Activated CD4-positive, alpha-beta T cell treated with anti-CD3 and anti-CD28 coated beads for 1 hour (primary cell): ENCODE data around the gene MYO7B.

Experiments
- DNase-seq: peaks from one replicate; pipeline ENCODE4 v3.0.0-alpha.2; 2020

Gene MYO7B

DNA sequence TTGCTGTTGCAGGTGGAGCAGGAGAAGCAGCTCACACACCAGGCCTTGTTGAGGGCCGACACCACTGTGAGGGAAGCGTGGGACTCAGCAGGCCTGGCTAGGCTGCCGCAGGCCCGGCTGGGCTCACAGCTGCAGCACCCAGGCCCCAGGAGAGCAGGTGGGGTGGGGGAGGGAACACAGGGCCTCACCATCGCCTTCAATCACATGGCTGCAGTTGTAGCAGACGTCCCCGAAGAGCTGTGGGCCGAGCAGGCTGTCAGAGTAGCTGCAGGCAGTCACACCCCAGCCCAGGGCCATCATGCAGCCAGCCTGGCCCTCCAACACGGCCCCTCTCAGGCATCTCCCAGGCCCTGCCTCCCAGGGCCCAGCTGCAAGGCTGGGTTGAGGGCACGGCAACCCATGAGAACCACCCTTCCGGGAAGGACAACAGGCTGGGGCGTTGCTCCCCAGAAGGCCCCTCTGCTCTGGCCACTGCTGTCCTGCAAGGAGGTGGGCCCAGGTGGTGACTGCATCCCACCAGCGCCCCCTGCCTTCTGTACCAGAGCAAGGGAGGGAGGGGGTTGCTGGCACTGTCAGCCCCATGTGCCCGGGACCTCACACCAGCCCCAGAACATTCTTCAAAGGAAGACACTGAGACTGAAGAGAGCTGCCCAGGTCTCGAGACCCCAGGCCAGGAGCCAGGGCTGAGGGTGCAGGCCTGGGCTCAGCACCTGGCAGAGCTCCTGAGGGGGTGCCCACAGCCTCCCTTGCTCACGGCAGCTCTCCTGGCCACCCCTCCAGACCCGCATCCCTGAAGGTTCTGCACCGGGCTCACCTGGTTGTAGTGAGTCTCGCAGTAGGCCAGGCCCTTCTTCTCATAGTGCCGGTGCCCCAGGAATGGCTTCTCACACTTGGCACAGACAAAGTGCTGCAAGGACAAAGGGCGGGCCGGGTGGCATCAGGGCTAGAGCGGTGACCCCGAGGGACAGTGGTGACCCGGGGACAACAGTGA is 104.9 kb downstream of the MYO7B start:
- DNase-seq, result no peak

DNA sequence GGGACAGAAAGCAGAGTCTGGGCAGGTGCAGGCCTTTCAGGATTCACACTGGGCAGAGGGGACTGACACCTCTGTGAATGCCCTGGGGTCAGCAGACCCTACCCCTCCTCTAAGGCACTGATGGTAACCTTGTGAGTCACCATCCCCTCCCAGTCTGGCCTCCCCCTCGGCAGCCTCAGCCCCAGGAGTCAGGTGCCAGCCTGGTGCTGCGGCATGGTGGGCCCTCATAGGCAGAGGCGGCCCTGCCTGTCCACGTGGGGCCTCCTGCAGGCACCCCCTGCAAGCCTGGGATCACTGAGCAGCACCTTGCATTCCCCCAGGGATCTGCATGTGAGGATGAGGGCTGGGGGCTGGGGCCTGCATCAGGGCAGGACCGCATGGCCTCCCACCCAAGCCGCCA is 105.7 kb downstream of the MYO7B start:
- DNase-seq, result no peak

DNA sequence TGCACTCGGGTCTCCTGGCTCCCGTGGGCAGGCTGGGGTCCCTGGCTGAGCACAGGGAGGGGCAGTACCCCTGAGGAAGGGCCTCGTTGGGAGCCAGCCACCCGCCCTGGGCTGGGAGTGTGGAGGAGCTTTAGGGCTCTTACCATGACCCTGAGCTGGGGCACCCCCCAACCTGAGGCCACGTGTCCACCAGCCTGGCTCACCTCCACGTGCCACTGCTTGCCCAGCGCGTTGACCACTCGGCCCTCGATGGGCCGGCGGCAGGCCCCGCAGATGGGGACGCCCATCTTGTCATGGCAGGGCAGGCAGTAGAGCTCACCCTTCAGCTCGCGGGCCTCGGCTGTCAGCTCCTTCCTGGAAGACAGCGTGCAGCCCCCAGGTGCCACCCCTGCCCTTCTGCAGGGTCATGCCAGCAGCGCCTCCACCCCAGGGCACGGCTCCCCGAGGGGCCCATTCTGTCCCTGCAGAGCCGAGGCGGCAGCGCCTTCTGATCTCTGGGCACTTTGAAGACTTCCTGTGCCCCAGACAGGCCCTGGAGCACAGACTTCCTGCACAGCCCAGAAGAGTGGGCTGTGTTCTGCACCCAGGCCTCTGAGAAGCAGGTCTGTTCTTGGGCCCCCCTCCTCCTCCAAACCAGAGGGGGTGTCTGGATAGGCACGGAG is 106.5 kb downstream of the MYO7B start:
- DNase-seq, result peak; percentile 34

DNA sequence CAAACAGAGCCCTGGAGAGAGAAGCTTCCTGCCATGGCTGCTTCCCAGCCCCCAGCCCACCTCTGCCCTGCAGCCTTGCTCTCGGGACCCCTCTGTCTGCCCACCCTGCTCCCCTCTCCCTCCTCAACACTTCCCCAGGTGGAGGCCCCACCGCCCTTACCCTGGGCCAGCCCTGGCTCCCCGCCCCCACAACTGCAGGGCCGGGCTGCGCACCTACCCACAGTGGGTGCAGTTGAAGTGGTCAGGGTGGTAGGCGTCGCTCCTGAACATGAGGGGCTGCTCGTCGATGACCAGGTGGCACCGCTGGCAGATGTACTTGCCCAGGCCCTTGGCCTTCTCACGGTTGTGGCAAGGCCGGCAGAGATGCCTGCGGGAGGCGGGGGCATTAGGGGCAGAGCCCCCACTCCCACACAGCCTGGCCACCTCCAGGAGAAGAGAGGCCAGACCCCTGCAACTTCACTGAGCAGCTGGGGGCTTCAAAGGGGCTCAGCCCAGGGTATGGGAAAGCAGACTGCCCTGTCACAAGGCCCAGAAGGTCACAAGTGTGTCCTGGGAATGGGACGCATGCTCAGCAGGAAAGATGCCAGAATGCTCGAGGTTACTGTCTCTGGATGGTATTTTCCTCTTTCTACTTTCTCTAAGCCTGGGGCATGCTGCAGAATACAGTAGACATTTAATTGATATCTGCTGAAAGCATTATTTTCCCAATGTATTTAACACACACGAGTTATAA is 107.4 kb downstream of the MYO7B start:
- DNase-seq, result no peak

DNA sequence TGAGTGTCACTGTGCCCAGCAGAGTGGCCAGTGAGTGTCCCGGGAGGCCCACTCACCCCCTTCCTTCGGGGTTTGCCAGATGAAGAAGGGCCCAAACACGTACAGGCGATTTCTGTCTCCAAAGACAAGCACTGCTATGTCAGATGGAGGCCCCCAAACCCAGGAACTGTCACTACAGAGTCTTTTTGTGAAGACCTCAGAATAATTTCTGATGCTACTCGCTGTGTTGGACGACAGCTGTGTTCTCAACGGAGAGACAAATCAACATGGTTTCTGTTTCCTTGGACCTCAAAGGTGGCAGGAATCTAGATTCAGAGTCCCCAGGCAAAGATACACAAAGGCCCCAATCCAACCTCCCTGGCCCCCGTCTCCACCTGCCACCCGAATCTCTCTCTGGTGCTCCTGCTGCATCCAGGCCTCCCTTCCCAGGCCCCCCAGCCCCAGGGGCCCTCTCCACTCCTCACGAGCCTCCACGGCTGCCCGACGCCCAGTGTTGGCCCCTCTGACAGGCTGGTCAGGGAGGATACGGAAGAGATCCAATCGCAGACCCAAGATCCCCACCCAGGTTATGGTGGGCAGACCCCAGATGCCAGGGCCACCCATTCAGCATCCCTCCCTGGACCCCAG is 108.1 kb downstream of the MYO7B start:
- DNase-seq, result no peak

DNA sequence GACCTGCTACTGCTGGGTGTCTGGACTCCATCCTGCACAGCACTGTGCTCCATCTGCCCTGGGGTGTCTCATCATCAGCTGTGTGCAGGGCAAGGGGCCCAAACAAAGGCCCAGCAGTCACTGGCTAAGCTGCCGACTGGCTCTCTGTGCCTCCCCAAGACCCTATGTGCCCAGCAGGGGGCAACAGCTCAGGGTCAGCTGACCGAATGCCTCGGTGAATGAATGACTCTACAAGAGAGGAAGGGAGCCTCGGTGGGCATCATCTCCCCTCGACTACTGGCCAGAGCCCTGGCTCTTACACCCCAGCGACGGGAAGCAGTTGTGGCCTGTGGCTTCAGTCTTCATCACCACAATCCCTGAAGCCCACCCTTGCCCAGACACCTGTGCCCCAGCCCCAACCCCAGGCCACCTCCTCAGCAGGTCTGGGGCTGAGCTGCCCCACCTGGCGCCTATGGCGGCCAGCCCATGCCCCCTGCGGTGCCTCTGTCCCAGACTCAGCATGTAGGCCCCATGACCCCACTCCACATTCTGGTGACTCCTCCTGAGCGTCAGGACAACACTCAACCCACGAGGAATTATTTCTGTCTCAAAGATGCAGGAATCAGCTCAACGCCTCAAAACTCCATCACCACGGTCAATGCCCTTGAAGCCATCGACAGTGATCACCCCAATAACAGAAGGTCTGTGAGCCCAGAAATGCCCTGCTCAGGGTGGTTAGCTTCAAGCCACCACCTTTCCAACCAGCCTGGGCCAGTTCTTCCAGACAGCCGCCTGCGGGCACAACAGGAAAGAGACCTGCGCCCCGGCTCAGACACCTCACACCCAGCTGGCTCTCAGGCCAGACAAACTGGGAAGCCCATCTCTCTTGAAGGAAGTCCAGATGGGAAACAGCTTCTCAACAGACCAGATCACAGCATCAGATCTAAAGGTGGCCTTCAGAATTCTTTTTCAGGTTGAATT is 108.9 kb downstream of the MYO7B start:
- no peak for DNase-seq

DNA sequence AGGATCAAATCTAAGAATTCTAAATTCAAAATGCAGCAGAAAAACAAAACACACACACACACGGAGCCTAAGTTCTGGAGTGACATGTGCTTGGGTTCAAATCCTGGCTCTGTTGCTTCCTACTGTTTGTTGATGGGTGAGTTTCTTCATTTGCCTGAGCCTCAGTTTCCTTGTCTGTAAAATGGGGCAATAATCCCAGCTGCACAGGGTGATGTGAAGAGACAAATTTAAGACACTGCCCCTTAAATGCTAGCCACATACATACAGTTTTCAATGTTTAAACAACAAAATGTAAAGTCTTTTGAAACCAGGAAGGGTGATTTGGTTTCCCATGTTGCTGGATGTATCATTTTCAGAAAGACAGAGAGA is 109.5 kb downstream of the MYO7B start:
- DNase-seq, result no peak

DNA sequence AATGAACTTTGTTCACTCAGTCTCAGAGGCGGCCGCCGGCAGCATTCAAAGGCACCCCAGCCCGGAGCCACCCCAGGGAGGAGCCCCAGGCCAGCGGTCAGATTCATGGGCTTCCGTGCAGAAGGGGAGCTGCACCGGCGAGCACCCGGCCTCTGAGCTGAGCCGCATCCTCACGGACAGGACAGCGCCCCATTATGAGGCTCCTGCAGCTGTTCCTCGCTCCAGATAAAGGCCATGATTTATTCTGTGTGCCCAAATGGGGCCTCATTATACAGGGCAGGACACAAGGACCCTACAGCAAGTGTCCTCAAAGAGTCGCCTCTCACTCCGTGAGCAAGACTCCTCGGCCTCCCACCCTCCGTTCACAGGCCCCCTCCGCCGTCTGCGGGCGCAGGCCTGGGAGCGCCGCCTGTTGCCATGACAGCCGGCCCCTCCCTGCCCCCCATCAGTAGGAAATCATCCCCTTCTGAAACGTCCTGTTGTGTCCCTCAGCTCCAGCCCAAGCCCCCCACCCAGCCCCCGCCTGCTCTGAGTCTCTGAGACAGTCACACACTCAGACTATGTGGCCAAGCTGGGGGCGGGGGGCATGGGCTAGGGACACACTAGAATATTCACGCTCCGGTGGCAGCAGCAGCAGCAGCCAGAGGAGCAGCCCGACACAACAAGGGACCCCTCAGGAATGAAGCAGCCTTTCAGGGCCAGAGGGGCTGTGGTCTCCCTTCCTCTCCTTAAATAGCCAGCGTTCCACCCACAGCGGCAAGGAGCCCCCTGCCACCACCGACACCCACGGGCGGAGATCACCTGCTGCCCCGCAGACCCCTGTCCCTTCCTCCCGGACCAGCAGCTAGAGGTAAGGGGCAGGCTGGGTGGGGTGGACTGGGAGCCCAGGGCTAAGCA is 110.2 kb downstream of the MYO7B start, which contains the start of gene GPR17:
Gene GPR17, plus strand, starts transcription at position 759 of the 897 bp plus-strand sequence. CDS start 4,583 bp downstream, outside the sequence.
- DNase-seq, result no peak

DNA sequence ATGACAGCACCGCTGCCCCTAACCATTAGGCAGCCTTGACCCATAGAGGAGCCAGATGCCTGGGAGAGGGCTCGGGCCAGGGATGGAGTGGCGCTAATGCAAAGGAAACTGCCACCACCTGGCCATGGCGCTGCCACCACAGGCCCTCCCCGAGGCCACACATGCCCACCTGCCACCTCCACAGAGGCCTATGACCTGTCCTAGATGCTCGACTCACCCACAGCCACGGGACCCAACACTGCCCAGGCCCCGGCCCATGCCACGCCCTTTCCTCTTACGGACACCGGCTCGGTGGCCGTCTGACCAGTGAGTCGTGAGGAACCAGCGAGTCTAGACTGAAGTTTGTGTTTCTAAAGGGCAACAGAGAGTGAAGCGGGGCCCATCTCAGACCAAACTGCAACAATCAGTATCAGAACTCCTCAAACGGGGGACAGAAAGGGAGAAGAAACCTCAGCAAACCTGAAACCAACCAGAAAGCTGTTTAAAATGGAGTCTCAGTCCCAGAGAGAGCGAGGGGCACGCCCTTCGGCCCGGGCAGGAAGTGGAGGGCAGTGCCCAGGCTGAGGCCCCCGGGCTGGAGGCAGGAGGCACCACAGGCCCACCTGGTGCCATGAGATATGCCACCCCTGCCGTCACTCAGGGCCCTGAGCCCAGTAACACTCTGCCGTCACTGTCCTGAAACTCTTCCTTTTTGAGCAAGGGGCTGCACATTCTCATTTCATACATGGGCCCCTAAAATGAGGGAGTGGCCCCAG is 111.2 kb downstream of the MYO7B start:
- no peak for DNase-seq

DNA sequence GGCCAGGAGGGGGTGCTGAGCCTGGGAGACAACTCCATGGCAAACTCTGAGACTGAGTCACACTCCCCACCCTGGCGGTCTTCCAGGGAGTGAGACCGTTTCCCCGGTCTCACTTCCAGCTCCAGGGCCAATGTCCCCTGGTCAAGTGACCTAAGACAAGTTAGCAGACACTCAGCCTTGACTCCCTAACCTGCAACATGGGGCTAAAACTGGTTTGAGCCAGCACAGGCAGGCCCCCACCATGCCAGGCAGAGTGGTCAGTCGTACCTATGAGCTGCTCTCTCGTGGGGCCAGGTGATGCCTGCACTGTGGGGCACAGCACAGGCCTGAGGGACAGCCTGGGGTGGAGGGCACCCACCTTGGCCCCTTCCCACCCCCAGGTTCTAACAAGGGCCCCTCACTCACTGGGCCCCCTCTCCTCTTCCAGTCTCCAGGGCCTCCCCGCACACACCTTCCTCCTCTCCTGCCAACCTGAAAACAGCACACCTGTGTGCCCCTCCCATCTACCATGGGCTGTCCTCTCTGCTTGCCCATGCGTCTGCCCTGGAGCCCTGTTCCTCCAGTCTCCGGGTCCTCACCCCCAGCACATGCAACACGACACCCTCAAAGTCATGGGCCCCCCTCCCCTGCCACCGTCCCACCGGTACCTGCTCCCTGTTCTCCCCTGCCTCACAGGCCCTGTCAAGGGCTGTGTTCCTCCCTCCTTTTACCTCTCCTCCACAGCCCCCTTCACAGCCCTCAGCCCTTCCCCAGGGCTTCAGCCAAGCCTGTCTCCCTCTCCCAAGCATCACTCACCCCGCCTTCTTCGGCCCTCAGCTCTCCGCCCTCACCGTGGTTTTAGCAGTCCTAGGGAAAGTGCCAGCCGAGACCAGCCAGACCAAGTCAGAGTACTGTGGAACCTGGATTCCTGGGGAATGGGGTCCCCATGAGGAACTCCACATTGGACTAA is 112.0 kb downstream of the MYO7B start:
- no peak for DNase-seq

DNA sequence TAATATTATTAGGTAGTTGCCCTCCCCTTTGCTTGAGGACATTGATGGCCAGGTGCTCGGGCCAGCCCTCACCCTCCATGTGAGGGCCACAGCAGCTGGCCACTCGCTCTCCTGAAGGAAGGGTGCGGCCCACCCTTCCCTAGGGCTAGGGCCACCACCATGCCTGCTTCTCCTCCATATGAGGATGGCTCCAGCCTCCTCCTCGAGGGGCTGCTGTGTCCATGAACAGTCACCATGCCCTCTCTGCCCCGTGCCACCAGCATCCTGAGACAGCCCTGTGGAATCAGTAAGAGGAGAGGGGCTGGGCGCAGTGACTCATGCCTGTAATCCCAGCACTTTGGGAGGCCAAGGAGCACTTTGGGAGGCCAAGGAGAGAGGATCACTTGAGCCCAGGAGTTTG is 112.8 kb downstream of the MYO7B start:
- no peak for DNase-seq

DNA sequence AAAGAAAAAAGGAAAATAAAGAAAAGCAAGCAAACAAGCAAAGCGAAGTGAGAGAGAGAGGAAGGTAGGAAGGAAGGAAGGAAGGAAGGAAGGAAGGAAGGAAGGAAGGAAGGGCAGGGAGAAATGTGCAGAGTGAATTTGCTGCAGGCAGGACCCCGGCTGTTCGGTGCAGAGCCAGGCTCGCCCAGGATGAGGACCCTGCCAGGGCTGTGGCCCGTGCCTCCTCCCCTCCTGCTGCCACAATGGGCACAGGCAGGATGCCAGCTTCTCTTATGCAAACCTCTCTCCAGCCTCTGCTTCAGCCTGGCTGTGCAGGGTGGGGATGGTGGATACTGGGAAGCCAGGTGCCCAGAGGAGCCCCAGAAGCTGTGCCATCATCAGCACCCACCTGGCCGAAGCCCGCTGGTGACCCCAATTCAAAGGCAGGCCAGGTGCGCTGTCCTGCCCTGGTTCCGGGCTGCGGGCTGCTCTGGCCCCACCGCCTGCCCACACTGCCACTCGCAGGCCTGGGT is 113.7 kb downstream of the MYO7B start:
- DNase-seq, result no peak

DNA sequence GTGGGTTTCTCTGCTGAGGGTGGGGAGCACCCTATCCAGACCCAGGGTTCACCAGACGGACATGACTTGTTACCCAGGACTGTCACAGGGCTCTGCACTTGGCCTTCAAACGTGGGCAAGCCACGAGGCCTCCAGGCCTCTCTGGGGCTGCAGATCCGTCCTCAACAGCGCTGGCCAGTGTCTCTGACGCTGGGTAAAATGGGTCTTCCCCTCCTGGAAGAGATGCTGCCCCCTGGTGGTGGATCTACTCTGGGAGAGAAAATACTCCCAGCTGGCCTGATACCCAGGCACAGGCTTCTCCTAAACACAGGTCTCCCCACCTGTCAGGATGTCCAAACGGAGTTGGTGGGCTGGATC is 114.2 kb downstream of the MYO7B start:
- DNase-seq, result peak; percentile 73

DNA sequence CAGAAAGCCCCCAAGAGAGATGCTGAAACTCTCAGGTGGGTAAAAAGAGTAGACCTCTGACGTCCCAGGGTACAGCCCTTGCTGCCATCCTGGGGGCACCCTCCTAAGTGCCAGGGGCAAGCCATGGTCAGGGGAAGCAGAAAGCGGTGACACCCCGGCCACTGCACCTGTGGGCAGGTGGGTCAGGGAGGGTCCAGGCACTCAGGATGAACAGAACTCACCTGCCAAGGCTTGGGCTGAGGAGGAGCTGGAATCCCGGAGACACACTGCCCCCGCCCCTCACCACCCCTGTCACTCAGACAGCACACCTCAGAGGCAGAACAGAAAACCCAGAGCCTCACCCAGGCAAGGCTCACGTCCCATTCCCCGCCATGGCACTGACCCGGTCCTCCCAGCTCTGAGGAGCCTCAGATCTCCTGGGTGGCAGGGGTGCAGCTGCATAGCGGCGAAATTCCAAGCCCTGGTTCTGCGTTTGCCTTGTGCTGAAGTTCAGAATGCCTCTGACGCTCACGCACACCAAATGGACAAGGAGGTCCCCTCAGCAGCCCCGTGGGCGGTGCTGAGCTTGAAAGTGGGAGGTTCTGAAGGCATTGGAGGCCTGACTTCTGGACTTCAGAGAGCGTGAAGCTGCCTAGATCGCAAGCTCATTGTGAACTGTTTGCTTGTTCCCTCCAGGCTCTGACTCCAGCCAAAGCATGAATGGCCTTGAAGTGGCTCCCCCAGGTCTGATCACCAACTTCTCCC is 114.7 kb downstream of the MYO7B start:
- no peak for DNase-seq

DNA sequence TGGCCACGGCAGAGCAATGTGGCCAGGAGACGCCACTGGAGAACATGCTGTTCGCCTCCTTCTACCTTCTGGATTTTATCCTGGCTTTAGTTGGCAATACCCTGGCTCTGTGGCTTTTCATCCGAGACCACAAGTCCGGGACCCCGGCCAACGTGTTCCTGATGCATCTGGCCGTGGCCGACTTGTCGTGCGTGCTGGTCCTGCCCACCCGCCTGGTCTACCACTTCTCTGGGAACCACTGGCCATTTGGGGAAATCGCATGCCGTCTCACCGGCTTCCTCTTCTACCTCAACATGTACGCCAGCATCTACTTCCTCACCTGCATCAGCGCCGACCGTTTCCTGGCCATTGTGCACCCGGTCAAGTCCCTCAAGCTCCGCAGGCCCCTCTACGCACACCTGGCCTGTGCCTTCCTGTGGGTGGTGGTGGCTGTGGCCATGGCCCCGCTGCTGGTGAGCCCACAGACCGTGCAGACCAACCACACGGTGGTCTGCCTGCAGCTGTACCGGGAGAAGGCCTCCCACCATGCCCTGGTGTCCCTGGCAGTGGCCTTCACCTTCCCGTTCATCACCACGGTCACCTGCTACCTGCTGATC is 115.4 kb downstream of the MYO7B start:
- no peak for DNase-seq

DNA sequence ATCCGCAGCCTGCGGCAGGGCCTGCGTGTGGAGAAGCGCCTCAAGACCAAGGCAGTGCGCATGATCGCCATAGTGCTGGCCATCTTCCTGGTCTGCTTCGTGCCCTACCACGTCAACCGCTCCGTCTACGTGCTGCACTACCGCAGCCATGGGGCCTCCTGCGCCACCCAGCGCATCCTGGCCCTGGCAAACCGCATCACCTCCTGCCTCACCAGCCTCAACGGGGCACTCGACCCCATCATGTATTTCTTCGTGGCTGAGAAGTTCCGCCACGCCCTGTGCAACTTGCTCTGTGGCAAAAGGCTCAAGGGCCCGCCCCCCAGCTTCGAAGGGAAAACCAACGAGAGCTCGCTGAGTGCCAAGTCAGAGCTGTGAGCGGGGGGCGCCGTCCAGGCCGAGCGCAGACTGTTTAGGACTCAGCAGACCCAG is 115.9 kb downstream of the MYO7B start:
- no peak for DNase-seq

DNA sequence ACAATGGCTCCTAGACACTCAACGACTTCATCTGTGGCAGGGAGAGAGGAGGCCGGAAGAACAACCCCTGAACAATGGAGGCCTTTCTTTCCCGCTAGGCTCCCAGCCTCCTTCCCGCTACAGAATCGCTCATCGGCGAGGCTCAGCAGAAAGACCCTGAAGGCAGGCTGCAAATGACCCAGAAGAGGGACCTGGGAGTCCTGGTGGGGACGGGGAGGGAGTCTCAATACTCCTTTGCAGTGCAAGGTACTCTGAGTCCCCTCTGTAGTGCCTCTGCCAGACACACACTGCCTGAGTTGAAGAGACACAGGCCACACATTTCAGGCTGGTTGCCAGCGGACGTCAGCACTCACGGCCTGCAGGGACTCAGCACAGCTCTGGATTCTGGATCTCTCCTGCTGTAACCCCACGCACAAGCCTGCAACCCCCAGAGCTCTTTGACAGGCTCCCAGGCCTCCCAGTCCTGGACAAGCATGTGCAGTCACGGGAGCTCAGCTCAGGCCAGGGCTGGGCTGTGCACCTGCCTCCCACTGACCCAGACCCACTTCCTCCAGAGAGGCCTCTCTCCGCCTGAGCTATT is 116.6 kb downstream of the MYO7B start:
- DNase-seq, result no peak
